ENCODE measurements around the gene RAC3. TPM values are rescaled to one million over a fixed set of nuclear protein-coding genes. Genes with fewer than 3 reads are reported as not detected.

Gene RAC3
- total RNA-seq, 1 experiment from 2014 or later: 84.8 TPM

- Histone ChIP-seq H3K18ac (ENCODE audit: insufficient read length, low read depth, low read length) (no peak overlapping the region), H4K5ac (ENCODE audit: insufficient read length, low read depth, low read length) (no peak overlapping the region), H2BK12ac (ENCODE audit: insufficient read length, low read depth, low read length) (no peak overlapping the region), H3K9me3 (ENCODE audit: control insufficient read depth, low read depth, low read length) (no peaks in the 10 kb centered on the region), H3K14ac (ENCODE audit: insufficient read depth, low read length) (no peak overlapping the region), H3K4me1 (ENCODE audit: insufficient read depth, low read length) (no peaks in the 10 kb centered on the region), H3K4ac (ENCODE audit: low read depth, low read length) (no peak overlapping the region), H4K91ac (ENCODE audit: insufficient read length, low read depth, low read length) (no peak overlapping the region), H3K27me3 (ENCODE audit: insufficient read depth, low read length) (no peaks in the 10 kb centered on the region; the same call in 1 of the 2 replicates), H4K20me1 (ENCODE audit: control insufficient read depth, insufficient read depth, insufficient read length) (no peaks in the 10 kb centered on the region), H2BK5ac (ENCODE audit: insufficient read length, low read length) (no peak overlapping the region), H3K79me2 (ENCODE audit: insufficient read depth, low read length) (no peaks in the 10 kb centered on the region), H3T11ph (ENCODE audit: low read length) (no peak overlapping the region), H3K9ac (ENCODE audit: extremely low read depth, insufficient read length, low read length) (no peak overlapping the region), H2BK15ac (ENCODE audit: low read depth, low read length) (no peak overlapping the region), H2AK5ac (ENCODE audit: insufficient read length, low read length) (no peak overlapping the region), H3K27ac (ENCODE audit: insufficient read length, low read depth, low read length) (no peak overlapping the region), H2AFZ (ENCODE audit: low read length) (no peak overlapping the region), H3K23me2 (ENCODE audit: insufficient read length, low read depth, low read length, poor library complexity, severe bottlenecking) (peaks cover 8% of the 10 kb centered on the region), H4K8ac (replicated peaks; ENCODE audit: insufficient read length, low read depth, low read length) (no peak overlapping the region), H3K23ac (ENCODE audit: insufficient read length, low read depth, low read length) (no peak overlapping the region), H3K56ac (ENCODE audit: insufficient read length, low read depth, low read length) (no peak overlapping the region), H3K4me2 (ENCODE audit: insufficient read depth, insufficient read length, low read length) (peak overlapping the region; percentile 5), H3K79me1 (ENCODE audit: insufficient read depth, low read depth, low read length, poor library complexity, severe bottlenecking) (no peaks in the 10 kb centered on the region), H2BK20ac (ENCODE audit: low read depth, low read length, poor library complexity, severe bottlenecking) (no peak overlapping the region), H2BK120ac (ENCODE audit: low read depth, low read length, poor library complexity, severe bottlenecking) (no peak overlapping the region)
- peak overlapping the region; percentile 63 to 81 for H3K4me3 Mint-ChIP-seq
- WGBS (ENCODE audit: extremely low coverage, insufficient read length, low lambda C conversion rate): no CpG with 5 or more reads among the region's 94 CpGs
- peaks cover 2 to 19% of the 10 kb centered on the region in 2 experiments; a peak in 3 of 4 replicates for H3K4me1 Mint-ChIP-seq
- H3K27me3 Mint-ChIP-seq (ENCODE audit: low read depth): peaks cover 2% of the 10 kb centered on the region; the same call in 1 of the 2 replicates
- peaks cover 0 to 2% of the 10 kb centered on the region in 2 experiments; a peak in 1 of 5 replicates for H3K9me3 Mint-ChIP-seq
- peaks cover 8 to 24% (median 16%) of the 10 kb centered on the region in 3 experiments; a peak in 6 of 7 replicates for H3K36me3 Mint-ChIP-seq (ENCODE audit: insufficient read depth in 1 of 3, low read depth in 3 of 3)
- peak; percentile 93 for TF ChIP-seq CTCF (conservative IDR thresholded peaks at IDR 0.05)
- peak; percentile 97 for DNase-seq
- no peak overlapping the region for H3K27ac Mint-ChIP-seq
These were observed 792 bp upstream of the RAC3 start for GRCh38 chr17:82030470-82031302.

Measured in H9 (cell line).